Uterus (tissue), 4 donors: ENCODE data around the gene CMC4. TPM values are rescaled to one million over a fixed set of nuclear protein-coding genes. Genes with fewer than 3 reads are reported as not detected.
A peak's percentile ranks its signal among the peaks of the same experiment; 100 is the strongest.

ENCODE experiments used
- DNase-seq, 2 donors: peaks; one replicate each; pipeline ENCODE4 v3.0.0-alpha.2; 2019 to 2020
- H3K27ac ChIP-seq, 2 donors: fragments of 200-600 bp; sonication (generic); 1 replicate in 1 of 2; 2 replicates in 1 of 2; pipeline ENCODE4 v1.5.1; 2016 to 2018
- H3K27me3 ChIP-seq, 2 donors: fragments of 200-600 bp; sonication (generic); one replicate each; pipeline ENCODE4 v1.5.1; 2018 to 2019; ENCODE audit warnings: control low read depth in 1 of 2
- H3K36me3 ChIP-seq, 2 donors: fragments of 200-600 bp; sonication (generic); one replicate each; pipeline ENCODE4 v1.5.1; 2019; ENCODE audit warnings: control low read depth in 1 of 2
- H3K4me1 ChIP-seq, 2 donors: fragments of 200-600 bp; sonication (generic); one replicate each; pipeline ENCODE4 v1.5.1; 2018 to 2019; ENCODE audit warnings: control low read depth in 1 of 2
- H3K4me3 ChIP-seq, 2 donors: fragments of 200-600 bp; sonication (generic); 1 replicate in 1 of 2; 2 replicates in 1 of 2; pipeline ENCODE4 v1.5.1; 2018 to 2019; ENCODE audit warnings: mild to moderate bottlenecking in 1 of 2
- H3K9me3 ChIP-seq, 2 donors: fragments of 200-600 bp; sonication (generic); one replicate each; pipeline ENCODE4 v1.5.1; 2019; ENCODE audit warnings: control low read depth in 1 of 2
- CTCF ChIP-seq, 4 experiments: fragments of 200-600 bp in 2 of 4; fragments of 450-650 bp in 2 of 4; sonication (generic) in 2 of 4; IDR thresholded peaks; one replicate each; pipeline ENCODE4 v1.5.1; 2016 to 2019; ENCODE audit warnings: antibody characterized with exemption in 4 of 4, mild to moderate bottlenecking in 2 of 4, moderate library complexity in 1 of 4
- POLR2A ChIP-seq, 2 donors: fragments of 450-650 bp; IDR thresholded peaks; one replicate each; pipeline ENCODE4 v1.6.1; 2016; ENCODE audit warnings: antibody characterized with exemption in 2 of 2, mild to moderate bottlenecking in 1 of 2, moderate library complexity in 1 of 2
- intact Hi-C: fragments of 100-400 bp; cut with DNase I; formaldehyde crosslinking; loops from one replicate; pipeline ENCODE4 v1.15.1; 2023; ENCODE audit warnings: low total_unique reads
- total RNA-seq, 4 donors: library from RNA; depleted of rRNA in 3 of 4; stranded (reverse); fragments of >200 nt in 3 of 4; gene quantifications; one replicate each; pipeline versions ENCODE4 v1.1.0 to v1.2.4, GENCODE V29; 2014 to 2023
- donor health status: DM: yes; HTN: yes; CAD: no.

The CMC4 gene
- total RNA-seq, 4 donors from 2014 or later: 7.3 to 53.5 (median 12.2) TPM

DNA sequence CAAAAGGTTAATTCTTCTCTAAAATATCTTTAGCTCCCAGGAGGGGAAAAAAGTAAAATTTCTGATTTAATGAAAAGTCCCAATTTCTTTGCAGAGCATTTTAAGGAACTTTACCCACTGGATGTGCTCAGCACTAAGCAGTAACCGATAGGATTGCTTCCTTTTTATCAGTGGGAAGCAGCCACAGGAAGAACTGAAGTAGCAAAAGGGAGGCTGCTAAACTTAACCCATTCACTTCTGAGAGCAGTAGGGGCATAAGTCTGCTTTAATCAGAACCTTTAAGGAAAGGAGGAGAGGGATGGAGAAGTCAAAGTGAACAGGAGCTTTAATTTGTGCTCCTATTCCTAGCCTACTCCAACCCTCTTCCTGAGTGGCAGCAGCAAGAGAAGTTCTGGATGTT, 48.4 kb downstream of the CMC4 start, which contains the start of gene F8:
F8 (minus strand) TSS at position 139 of the 400 bp plus-strand sequence. CDS start 171 bp downstream, outside the sequence.
- intact Hi-C loops: no loop called here
- TF ChIP-seq CTCF (IDR thresholded peaks at IDR 0.05) (no peak), POLR2A (IDR thresholded peaks at IDR 0.05) (no peak)
- Histone ChIP-seq H3K36me3 (no peaks in the 10 kb centered on the region), H3K4me3 (no peak within 1 kb of the TSS), H3K27ac (peak within 1 kb of the TSS in 1 of 2 donors; percentile 1), H3K4me1 (no peaks in the 10 kb centered on the region), H3K9me3 (no peaks in the 10 kb centered on the region), H3K27me3 (no peaks in the 10 kb centered on the region)
- DNase-seq: no peak

DNA sequence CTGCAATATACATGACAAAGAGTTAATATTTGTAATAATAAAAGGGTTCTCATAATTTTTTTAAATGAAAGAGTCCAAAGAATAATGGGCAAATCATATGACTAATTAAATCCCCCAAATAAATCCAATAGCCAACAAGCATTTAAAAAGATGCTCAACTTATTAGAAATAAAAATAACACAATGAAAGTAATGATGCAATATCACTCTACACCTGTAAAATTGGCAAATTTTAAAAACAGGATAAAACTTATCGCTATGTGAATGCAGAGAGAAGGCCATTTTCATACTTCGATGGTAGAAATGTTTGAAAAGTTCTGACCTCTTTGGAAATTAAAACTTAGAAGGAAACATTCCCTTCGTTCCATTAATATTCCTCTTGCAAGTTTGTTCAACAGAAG, 50.3 kb downstream of the CMC4 start:
- Histone ChIP-seq H3K36me3 (no peaks in the 10 kb centered on the region), H3K27me3 (no peaks in the 10 kb centered on the region), H3K9me3 (no peaks in the 10 kb centered on the region), H3K4me3 (no peak overlapping the region), H3K4me1 (no peaks in the 10 kb centered on the region), H3K27ac (no peak overlapping the region)
- DNase-seq: no peak
- no peak for TF ChIP-seq POLR2A (IDR thresholded peaks at IDR 0.05)
- TF ChIP-seq CTCF (IDR thresholded peaks at IDR 0.05): no peak
- intact Hi-C loops: no loop called here

Other genes with a start within 250 kb of the CMC4 start
- not detected for gene SMIM9, start 236.5 kb downstream of the CMC4 start, total RNA-seq
- 10 to 100 TPM in 1 of 4 donors, 1 to 10 TPM in 2, under 1 TPM in 1; 0.28 to 16.7 (median 6.1) TPM for gene F8A1, start 184.8 kb downstream of the CMC4 start, total RNA-seq
- gene F8, start 48.4 kb downstream of the CMC4 start, total RNA-seq: 10 to 100 TPM; 11.8 to 63.0 (median 28.5) TPM
- 100 to 1,000 TPM in 1 of 4 donors, 10 to 100 TPM in 3; 47.8 to 102 (median 70.7) TPM for gene FUNDC2, start 44.3 kb downstream of the CMC4 start, total RNA-seq
- 10 to 100 TPM in 1 of 4 donors, 1 to 10 TPM in 1, under 1 TPM in 1, not detected in 1; 0.41 to 28.3 (median 6.4) TPM for gene MTCP1, start within 50 bp of the CMC4 start, total RNA-seq
- gene BRCC3, start 372 bp upstream of the CMC4 start, total RNA-seq: 10 to 100 TPM in 2 of 4 donors, 1 to 10 TPM in 1, under 1 TPM in 1; 0.77 to 15.6 (median 8.8) TPM
- 10 to 100 TPM; 27.4 to 83.6 (median 39.4) TPM for gene VBP1, start 145.3 kb upstream of the CMC4 start, total RNA-seq
- 1 to 10 TPM in 1 of 4 donors, under 1 TPM in 1, not detected in 2; 0.24 to 3.5 TPM for gene RAB39B, start 193.4 kb upstream of the CMC4 start, total RNA-seq